ENCODE data around the gene C17orf50.

Gene C17orf50

GRCh38 chr17:35765756-35766488, 5.2 kb downstream of the C17orf50 start:
- Histone ChIP-seq H3K36me3 (ENCODE audit: control insufficient read depth, insufficient read depth, low read length) (no peaks in the 10 kb centered on the region), H3K4me3 (ENCODE audit: low read length) (no peak overlapping the region), H4K8ac (ENCODE audit: low read depth, low read length) (no peak overlapping the region), H3K23ac (ENCODE audit: low read length) (no peak overlapping the region), H3K4me2 (ENCODE audit: low read length) (no peak overlapping the region), H3K27ac (ENCODE audit: low read depth, low read length) (no peak overlapping the region), H3K56ac (ENCODE audit: low read length) (no peak overlapping the region), H2BK5ac (ENCODE audit: low read length) (no peak overlapping the region), H2BK120ac (ENCODE audit: low read depth, low read length) (no peak overlapping the region), H3K18ac (ENCODE audit: low read length) (no peak overlapping the region), H2AK5ac (ENCODE audit: low read length) (no peak overlapping the region), H2BK15ac (replicated peaks; ENCODE audit: low read depth) (no peak overlapping the region), H3K79me1 (ENCODE audit: low read length) (no peaks in the 10 kb centered on the region), H4K5ac (ENCODE audit: low read length) (no peak overlapping the region), H3K79me2 (ENCODE audit: control insufficient read depth, insufficient read depth, low read length) (no peaks in the 10 kb centered on the region), H3K27me3 (ENCODE audit: insufficient read depth, low read length, poor library complexity) (no peaks in the 10 kb centered on the region), H3K4me1 (ENCODE audit: control insufficient read depth, low read depth, low read length) (no peaks in the 10 kb centered on the region), H3K4ac (ENCODE audit: low read depth, low read length) (no peak overlapping the region), H3K9ac (ENCODE audit: low read length) (no peak overlapping the region)
- DNase-seq: no peak
- WGBS (ENCODE audit: extremely low coverage, insufficient coverage, low lambda C conversion rate): no CpG with 5 or more reads among the region's 8 CpGs

DNA sequence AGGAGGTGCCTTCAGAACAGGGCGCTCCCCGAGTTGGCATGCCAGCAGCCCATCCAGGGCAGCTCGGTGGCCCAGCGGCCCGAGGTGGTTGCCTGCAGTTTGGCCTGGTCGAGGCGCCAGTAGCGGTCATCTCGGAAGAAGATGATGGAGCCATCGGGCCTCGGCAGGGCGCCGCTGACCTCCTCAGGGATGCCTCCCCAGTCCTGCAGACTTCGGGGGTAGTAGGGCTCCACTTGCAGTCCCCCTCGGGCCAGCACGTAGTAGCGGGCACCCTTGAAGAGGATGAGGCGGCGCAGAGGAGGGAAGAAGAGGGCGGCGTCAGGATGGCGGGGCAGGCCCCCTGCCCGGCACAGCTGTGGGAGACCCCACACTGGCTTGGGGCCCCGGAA, 5.8 kb downstream of the C17orf50 start:
- Histone ChIP-seq H3K79me2 (ENCODE audit: control insufficient read depth, insufficient read depth, low read length) (no peaks in the 10 kb centered on the region), H3K79me1 (ENCODE audit: low read length) (no peaks in the 10 kb centered on the region), H3K9ac (ENCODE audit: low read length) (no peak overlapping the region), H3K56ac (ENCODE audit: low read length) (no peak overlapping the region), H2BK5ac (ENCODE audit: low read length) (no peak overlapping the region), H4K8ac (ENCODE audit: low read depth, low read length) (no peak overlapping the region), H3K18ac (ENCODE audit: low read length) (no peak overlapping the region), H3K4me1 (ENCODE audit: control insufficient read depth, low read depth, low read length) (no peaks in the 10 kb centered on the region), H2BK120ac (ENCODE audit: low read depth, low read length) (no peak overlapping the region), H3K4me2 (ENCODE audit: low read length) (no peak overlapping the region), H3K27me3 (ENCODE audit: insufficient read depth, low read length, poor library complexity) (no peaks in the 10 kb centered on the region), H2AK5ac (ENCODE audit: low read length) (no peak overlapping the region), H3K23ac (ENCODE audit: low read length) (no peak overlapping the region), H4K5ac (ENCODE audit: low read length) (no peak overlapping the region), H3K27ac (ENCODE audit: low read depth, low read length) (no peak overlapping the region), H3K4me3 (ENCODE audit: low read length) (no peak overlapping the region), H3K4ac (ENCODE audit: low read depth, low read length) (no peak overlapping the region), H3K36me3 (ENCODE audit: control insufficient read depth, insufficient read depth, low read length) (no peaks in the 10 kb centered on the region), H2BK15ac (replicated peaks; ENCODE audit: low read depth) (no peak overlapping the region)
- no CpG with 5 or more reads among the region's 24 CpGs for WGBS (ENCODE audit: extremely low coverage, insufficient coverage, low lambda C conversion rate)
- no peak for DNase-seq

GRCh38 chr17:35766903-35767510, 6.3 kb downstream of the C17orf50 start:
- H2BK5ac ChIP-seq (ENCODE audit: low read length): no peak overlapping the region
- WGBS (ENCODE audit: extremely low coverage, insufficient coverage, low lambda C conversion rate): no CpG with 5 or more reads among the region's 7 CpGs
- H3K18ac ChIP-seq (ENCODE audit: low read length): no peak overlapping the region
- no peaks in the 10 kb centered on the region for H3K4me1 ChIP-seq (ENCODE audit: control insufficient read depth, low read depth, low read length)
- no peaks in the 10 kb centered on the region for H3K79me2 ChIP-seq (ENCODE audit: control insufficient read depth, insufficient read depth, low read length)
- H2BK120ac ChIP-seq (ENCODE audit: low read depth, low read length): no peak overlapping the region
- DNase-seq: no peak
- H3K27ac ChIP-seq (ENCODE audit: low read depth, low read length): no peak overlapping the region
- H4K8ac ChIP-seq (ENCODE audit: low read depth, low read length): no peak overlapping the region
- H4K5ac ChIP-seq (ENCODE audit: low read length): no peak overlapping the region
- no peak overlapping the region for H3K4me2 ChIP-seq (ENCODE audit: low read length)
- H3K36me3 ChIP-seq (ENCODE audit: control insufficient read depth, insufficient read depth, low read length): no peaks in the 10 kb centered on the region
- H3K27me3 ChIP-seq (ENCODE audit: insufficient read depth, low read length, poor library complexity): no peaks in the 10 kb centered on the region
- H2AK5ac ChIP-seq (ENCODE audit: low read length): no peak overlapping the region
- no peak overlapping the region for H3K56ac ChIP-seq (ENCODE audit: low read length)
- H3K4ac ChIP-seq (ENCODE audit: low read depth, low read length): no peak overlapping the region
- no peaks in the 10 kb centered on the region for H3K79me1 ChIP-seq (ENCODE audit: low read length)
- H3K23ac ChIP-seq (ENCODE audit: low read length): no peak overlapping the region
- H3K4me3 ChIP-seq (ENCODE audit: low read length): no peak overlapping the region
- H3K9ac ChIP-seq (ENCODE audit: low read length): no peak overlapping the region
- H2BK15ac ChIP-seq (replicated peaks; ENCODE audit: low read depth): no peak overlapping the region

DNA sequence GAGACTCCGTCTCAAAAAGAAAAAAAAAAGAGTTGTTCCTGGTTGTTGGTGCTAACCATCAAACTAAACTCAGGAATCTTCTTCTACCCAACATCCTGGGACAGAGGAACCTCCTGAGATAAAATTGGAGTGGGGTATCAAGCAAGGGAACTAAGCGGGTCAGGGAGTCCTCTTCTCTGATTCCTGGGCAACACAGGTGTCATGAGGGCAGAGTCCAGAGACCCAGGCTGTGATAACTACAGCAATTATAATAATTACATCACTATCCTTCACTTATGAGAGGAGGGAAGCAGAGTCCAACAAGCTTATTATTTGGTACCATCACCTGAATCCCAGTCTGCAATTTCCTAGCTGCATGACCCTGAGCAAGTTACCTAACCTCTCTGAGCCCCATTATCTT, 8.1 kb downstream of the C17orf50 start:
- no CpG with 5 or more reads among the region's 2 CpGs for WGBS (ENCODE audit: extremely low coverage, insufficient coverage, low lambda C conversion rate)

GRCh38 chr17:35769895-35770486, 9.3 kb downstream of the C17orf50 start:
- no CpG with 5 or more reads among the region's 48 CpGs for WGBS (ENCODE audit: extremely low coverage, insufficient coverage, low lambda C conversion rate)
- Histone ChIP-seq H3K18ac (ENCODE audit: low read length) (no peak overlapping the region), H4K8ac (ENCODE audit: low read depth, low read length) (no peak overlapping the region)

More for the DNA sequence above, 8.1 kb downstream of the C17orf50 start:
- no peak for DNase-seq
- H3K9ac ChIP-seq (ENCODE audit: low read length): no peak overlapping the region
- H3K4me1 ChIP-seq (ENCODE audit: control insufficient read depth, low read depth, low read length): no peaks in the 10 kb centered on the region
- H3K4me3 ChIP-seq (ENCODE audit: low read length): no peak overlapping the region
- H2AK5ac ChIP-seq (ENCODE audit: low read length): no peak overlapping the region
- no peak overlapping the region for H2BK15ac ChIP-seq (replicated peaks; ENCODE audit: low read depth)
- no peaks in the 10 kb centered on the region for H3K79me1 ChIP-seq (ENCODE audit: low read length)
- H3K27ac ChIP-seq (ENCODE audit: low read depth, low read length): no peak overlapping the region
- no peak overlapping the region for H3K23ac ChIP-seq (ENCODE audit: low read length)
- no peak overlapping the region for H3K4ac ChIP-seq (ENCODE audit: low read depth, low read length)
- no peak overlapping the region for H3K18ac ChIP-seq (ENCODE audit: low read length)
- no peak overlapping the region for H4K8ac ChIP-seq (ENCODE audit: low read depth, low read length)
- no peaks in the 10 kb centered on the region for H3K27me3 ChIP-seq (ENCODE audit: insufficient read depth, low read length, poor library complexity)
- no peak overlapping the region for H3K4me2 ChIP-seq (ENCODE audit: low read length)
- no peak overlapping the region for H2BK5ac ChIP-seq (ENCODE audit: low read length)
- H2BK120ac ChIP-seq (ENCODE audit: low read depth, low read length): no peak overlapping the region
- no peaks in the 10 kb centered on the region for H3K79me2 ChIP-seq (ENCODE audit: control insufficient read depth, insufficient read depth, low read length)
- H3K36me3 ChIP-seq (ENCODE audit: control insufficient read depth, insufficient read depth, low read length): no peaks in the 10 kb centered on the region
- no peak overlapping the region for H4K5ac ChIP-seq (ENCODE audit: low read length)
- no peak overlapping the region for H3K56ac ChIP-seq (ENCODE audit: low read length)

More at GRCh38 chr17:35769895-35770486, 9.3 kb downstream of the C17orf50 start:
- Histone ChIP-seq H3K56ac (ENCODE audit: low read length) (no peak overlapping the region), H4K5ac (ENCODE audit: low read length) (no peak overlapping the region), H3K36me3 (ENCODE audit: control insufficient read depth, insufficient read depth, low read length) (no peaks in the 10 kb centered on the region), H3K4me3 (ENCODE audit: low read length) (no peak overlapping the region), H2AK5ac (ENCODE audit: low read length) (no peak overlapping the region), H3K27me3 (ENCODE audit: insufficient read depth, low read length, poor library complexity) (no peaks in the 10 kb centered on the region), H3K9ac (ENCODE audit: low read length) (no peak overlapping the region), H3K79me2 (ENCODE audit: control insufficient read depth, insufficient read depth, low read length) (no peaks in the 10 kb centered on the region), H2BK15ac (replicated peaks; ENCODE audit: low read depth) (no peak overlapping the region), H3K4me2 (ENCODE audit: low read length) (no peak overlapping the region), H3K4ac (ENCODE audit: low read depth, low read length) (no peak overlapping the region), H2BK120ac (ENCODE audit: low read depth, low read length) (no peak overlapping the region), H3K4me1 (ENCODE audit: control insufficient read depth, low read depth, low read length) (no peaks in the 10 kb centered on the region), H3K79me1 (ENCODE audit: low read length) (no peaks in the 10 kb centered on the region), H3K23ac (ENCODE audit: low read length) (no peak overlapping the region), H2BK5ac (ENCODE audit: low read length) (no peak overlapping the region), H3K27ac (ENCODE audit: low read depth, low read length) (no peak overlapping the region)
- no peak for DNase-seq
